OCI-LY3 (cell line): ENCODE data around the gene ARL13B.

Experiments used
- CTCF ChIP-seq: fragments of 200-600, 300-600 bp; sonication (generic); IDR thresholded peaks from 2 replicates; pipeline ENCODE4 v1.5.1; 2014; ENCODE audit warnings: antibody characterized with exemption, low read length, low read depth
- EZH2phosphoT487 ChIP-seq: fragments of 200-600 bp; shearing (Covaris generic); IDR thresholded peaks from 2 replicates; pipeline ENCODE4 v1.6.1; 2018; ENCODE audit warnings: antibody characterized with exemption, mixed run types, low read depth

GRCh38 chr3:94065122-94065521 lies 85.2 kb downstream of the ARL13B start:
- TF ChIP-seq CTCF (no peak), EZH2phosphoT487 (no peak)
